Stomach (tissue), 4 donors: ENCODE results near the gene FBXO10.

Experiments
- CTCF ChIP-seq, 7 experiments: fragments of 450-650 bp in 4 of 7; fragments of 200-600 bp in 3 of 7; sonication (generic) in 3 of 7; IDR thresholded peaks; one replicate each; pipeline ENCODE4 v1.5.1; 2016 to 2019; ENCODE audit warnings: antibody characterized with exemption in 7 of 7, control low read depth in 2 of 7, mild to moderate bottlenecking in 1 of 7
- EP300 ChIP-seq: sonication (generic); formaldehyde crosslinking; IDR thresholded peaks from one replicate; pipeline ENCODE4 v1.6.1; 2017; ENCODE audit warnings: antibody characterized with exemption
- POLR2A ChIP-seq, 4 donors: fragments of 450-650 bp; IDR thresholded peaks; one replicate each; pipeline ENCODE4 v1.6.1; 2016; ENCODE audit warnings: antibody characterized with exemption in 4 of 4, control low read depth in 2 of 4, mild to moderate bottlenecking in 1 of 4, moderate library complexity in 1 of 4

GRCh38 chr9:37623267-37623666 is 47.1 kb upstream of the FBXO10 start:
- TF ChIP-seq CTCF (IDR thresholded peaks at IDR 0.05) (no peak), POLR2A (IDR thresholded peaks at IDR 0.05) (no peak), EP300 (no peak)
